Peyer's patch (tissue), 4 donors: Measurements from ENCODE around the gene SH3RF1.

Source experiments
- CTCF ChIP-seq, 6 experiments: fragments of 450-650 bp in 4 of 6; fragments of 200-600 bp in 2 of 6; sonication (generic) in 1 of 6; IDR thresholded peaks; one replicate each; pipeline ENCODE4 v1.5.1; 2017 to 2019; ENCODE audit warnings: antibody characterized with exemption in 6 of 6, mild to moderate bottlenecking in 3 of 6, moderate library complexity in 1 of 6
- POLR2A ChIP-seq, 2 donors: fragments of 450-650 bp; IDR thresholded peaks; one replicate each; pipeline ENCODE4 v1.5.1; 2017; ENCODE audit warnings: antibody characterized with exemption in 2 of 2, mild to moderate bottlenecking in 2 of 2, moderate library complexity in 2 of 2

GRCh38 chr4:169107528-169107927, 163.2 kb downstream of the SH3RF1 start:
- TF ChIP-seq CTCF (IDR thresholded peaks at IDR 0.05), result no peak
- no peak for TF ChIP-seq POLR2A (IDR thresholded peaks at IDR 0.05)
